ENCODE results near the gene NUP43.
"Not testable (repeated sequence)": the region's sequence is repeated elsewhere in the genome, so short reads cannot be mapped to it uniquely, and the experiment has no call there.

Gene NUP43

DNA sequence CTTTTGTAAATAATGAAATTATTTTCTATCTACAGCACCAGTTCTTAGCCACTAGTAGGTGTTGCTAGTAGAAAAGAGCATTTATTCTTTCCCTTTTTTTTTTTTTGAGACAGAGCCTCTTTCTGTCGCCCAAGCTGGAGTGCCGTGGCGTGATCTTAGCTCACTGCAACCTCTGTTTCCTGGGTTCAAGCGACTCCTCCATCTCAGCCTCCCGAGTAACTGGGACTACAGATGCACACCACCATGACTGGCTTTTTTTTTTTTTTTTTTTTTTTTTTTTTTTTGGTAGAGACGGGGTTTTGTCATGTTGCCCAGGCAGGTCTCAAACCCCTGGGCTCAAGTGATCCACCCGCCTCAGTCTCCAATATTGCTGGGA is 9.9 kb upstream of the NUP43 start:
- DNase-seq (ENCODE audit: low read depth), result no peak
- TF ChIP-seq, protein P1, sequence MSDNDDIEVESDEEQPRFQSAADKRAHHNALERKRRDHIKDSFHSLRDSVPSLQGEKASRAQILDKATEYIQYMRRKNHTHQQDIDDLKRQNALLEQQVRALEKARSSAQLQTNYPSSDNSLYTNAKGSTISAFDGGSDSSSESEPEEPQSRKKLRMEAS (IDR thresholded peaks at IDR 0.05; ENCODE audit: low read depth, low read length), result no peak
- TF ChIP-seq MYC (IDR thresholded peaks at IDR 0.05; ENCODE audit: low read depth, low read length) (no peak), POLR2A (IDR thresholded peaks at IDR 0.05; ENCODE audit: extremely low read depth, insufficient read length) (no peak)
- TF ChIP-seq, protein P2, sequence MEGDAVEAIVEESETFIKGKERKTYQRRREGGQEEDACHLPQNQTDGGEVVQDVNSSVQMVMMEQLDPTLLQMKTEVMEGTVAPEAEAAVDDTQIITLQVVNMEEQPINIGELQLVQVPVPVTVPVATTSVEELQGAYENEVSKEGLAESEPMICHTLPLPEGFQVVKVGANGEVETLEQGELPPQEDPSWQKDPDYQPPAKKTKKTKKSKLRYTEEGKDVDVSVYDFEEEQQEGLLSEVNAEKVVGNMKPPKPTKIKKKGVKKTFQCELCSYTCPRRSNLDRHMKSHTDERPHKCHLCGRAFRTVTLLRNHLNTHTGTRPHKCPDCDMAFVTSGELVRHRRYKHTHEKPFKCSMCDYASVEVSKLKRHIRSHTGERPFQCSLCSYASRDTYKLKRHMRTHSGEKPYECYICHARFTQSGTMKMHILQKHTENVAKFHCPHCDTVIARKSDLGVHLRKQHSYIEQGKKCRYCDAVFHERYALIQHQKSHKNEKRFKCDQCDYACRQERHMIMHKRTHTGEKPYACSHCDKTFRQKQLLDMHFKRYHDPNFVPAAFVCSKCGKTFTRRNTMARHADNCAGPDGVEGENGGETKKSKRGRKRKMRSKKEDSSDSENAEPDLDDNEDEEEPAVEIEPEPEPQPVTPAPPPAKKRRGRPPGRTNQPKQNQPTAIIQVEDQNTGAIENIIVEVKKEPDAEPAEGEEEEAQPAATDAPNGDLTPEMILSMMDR (IDR thresholded peaks at IDR 0.05; ENCODE audit: low read depth, low read length), result no peak
- no peak overlapping the region for H3K4me3 ChIP-seq (ENCODE audit: low read depth, low read length)

DNA sequence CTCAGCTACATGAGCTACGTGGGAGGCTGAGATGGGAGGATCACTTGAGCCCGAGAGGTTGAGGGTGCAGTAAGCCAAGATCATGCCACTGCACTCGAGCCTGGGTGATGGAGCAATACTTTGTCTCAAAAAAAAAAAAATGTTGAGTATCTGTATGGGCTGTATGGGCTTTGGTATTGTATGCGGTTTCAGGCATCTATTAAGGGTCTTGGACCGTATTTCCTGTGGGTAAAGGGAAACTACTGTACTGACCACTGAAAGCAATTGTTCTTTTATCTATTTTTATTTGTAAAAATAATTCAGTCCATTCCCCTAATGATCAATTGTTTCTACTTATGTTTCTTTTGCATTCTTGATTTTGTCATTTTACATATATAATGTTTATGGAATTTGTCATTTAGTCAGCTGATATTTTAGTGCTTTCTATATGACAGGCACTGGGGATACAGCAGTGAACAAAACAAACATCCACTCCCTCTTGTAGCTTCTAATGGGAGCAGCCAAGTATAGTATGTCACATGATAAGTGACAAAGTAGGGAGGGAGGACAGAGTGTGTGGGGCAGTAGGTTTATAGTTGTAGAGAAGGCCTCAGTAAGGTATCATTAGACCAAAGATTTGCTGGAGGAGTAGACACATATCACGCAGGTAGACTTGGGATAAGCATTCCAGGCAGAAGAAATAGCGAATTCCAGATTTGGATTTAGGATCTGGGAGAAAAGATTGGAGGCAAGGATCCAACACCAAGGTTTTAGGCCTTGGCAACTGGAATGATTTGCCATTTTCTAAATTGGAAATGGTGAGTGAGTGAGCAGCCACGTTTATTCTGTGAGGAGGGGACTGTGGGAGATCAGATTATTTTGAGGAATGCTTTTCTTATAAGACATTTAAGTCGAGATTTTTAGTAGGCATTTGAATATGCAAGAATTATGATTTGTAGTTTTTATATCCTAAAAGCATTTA is 9.3 kb upstream of the NUP43 start:
- DNase-seq (ENCODE audit: low read depth), result no peak
- TF ChIP-seq, protein P1 (IDR thresholded peaks at IDR 0.05; ENCODE audit: low read depth, low read length), result no peak
- no peak for TF ChIP-seq POLR2A (IDR thresholded peaks at IDR 0.05; ENCODE audit: extremely low read depth, insufficient read length)
- no peak for TF ChIP-seq MYC (IDR thresholded peaks at IDR 0.05; ENCODE audit: low read depth, low read length)
- TF ChIP-seq, protein P2 (IDR thresholded peaks at IDR 0.05; ENCODE audit: low read depth, low read length), result no peak
- H3K4me3 ChIP-seq (ENCODE audit: low read depth, low read length), result no peak overlapping the region

DNA sequence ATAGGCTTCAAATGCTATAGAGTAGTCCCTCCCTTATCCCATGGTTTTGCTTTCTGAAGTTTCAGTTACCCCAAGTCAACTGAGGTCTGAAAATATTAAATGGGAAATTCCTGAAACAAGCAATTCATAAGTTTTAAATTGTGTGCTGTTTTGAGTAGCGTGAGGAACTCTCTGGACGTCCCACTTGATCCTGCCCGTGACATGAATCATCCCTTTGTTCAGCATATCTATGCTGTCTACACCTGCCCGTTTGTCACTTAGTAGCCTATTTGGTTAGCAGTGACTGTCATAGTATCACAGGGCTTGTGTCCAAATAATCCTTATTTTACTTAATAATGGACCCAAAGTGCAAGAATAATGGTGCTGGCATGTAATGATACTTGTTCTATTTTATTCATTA is 8.2 kb upstream of the NUP43 start:
- DNase-seq (ENCODE audit: low read depth), result no peak
- no peak overlapping the region for H3K4me3 ChIP-seq (ENCODE audit: low read depth, low read length)
- TF ChIP-seq POLR2A (IDR thresholded peaks at IDR 0.05; ENCODE audit: extremely low read depth, insufficient read length) (no peak), MYC (IDR thresholded peaks at IDR 0.05; ENCODE audit: low read depth, low read length) (no peak)
- TF ChIP-seq, protein P1 (IDR thresholded peaks at IDR 0.05; ENCODE audit: low read depth, low read length), result no peak
- TF ChIP-seq, protein P2 (IDR thresholded peaks at IDR 0.05; ENCODE audit: low read depth, low read length), result no peak

DNA sequence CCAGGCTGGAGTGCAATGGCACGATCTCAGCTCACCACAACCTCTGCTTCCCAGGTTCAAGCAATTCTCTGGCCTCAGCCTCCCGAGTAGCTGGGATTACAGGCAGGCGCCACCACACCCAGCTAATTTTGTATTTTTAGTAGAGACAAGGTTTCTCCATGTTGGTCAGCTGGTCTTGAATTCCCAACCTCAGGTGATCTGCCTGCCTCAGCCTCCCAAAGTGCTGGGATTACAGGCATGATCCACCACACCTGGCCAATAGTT is 7.0 kb upstream of the NUP43 start:
- H3K4me3 ChIP-seq (ENCODE audit: low read depth, low read length); DNase-seq (ENCODE audit: low read depth): not testable (repeated sequence)

DNA sequence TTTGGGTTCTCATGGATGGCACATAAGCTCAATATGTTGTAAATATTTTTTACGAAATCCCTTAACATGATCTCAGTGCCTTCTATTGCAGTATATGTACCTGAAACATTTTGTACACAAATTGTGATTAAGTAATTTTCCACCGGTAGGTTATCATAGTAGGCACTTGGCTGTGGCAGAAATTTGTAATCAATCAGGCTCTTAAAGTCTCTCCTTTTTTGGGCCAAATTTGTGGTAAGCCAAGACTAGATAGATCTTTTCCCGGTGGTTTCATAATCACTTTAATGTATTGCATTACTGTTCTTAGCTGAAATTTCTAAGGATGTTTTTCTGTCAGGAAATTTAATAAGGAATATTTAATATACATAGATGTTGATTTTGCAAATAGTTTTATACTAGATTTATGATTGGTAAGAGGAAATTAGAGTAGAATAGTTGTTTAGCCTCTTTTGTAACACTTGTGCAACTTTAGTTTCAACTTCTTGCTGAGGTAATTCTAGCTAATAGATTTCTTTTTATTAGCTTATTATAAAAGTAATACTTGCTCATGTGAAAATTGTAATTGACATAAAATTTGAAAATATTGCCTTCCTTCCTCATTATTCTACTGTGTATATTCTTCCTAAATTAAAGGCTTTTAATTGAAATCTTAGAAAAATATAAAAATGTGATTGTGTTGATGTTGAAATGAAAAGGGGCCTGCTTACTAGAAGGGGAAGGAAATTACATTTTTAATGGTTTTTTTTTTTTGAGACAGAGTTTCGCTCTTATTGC is 6.5 kb upstream of the NUP43 start:
- peak; percentile 51 for DNase-seq (ENCODE audit: low read depth)
- no peak for TF ChIP-seq MYC (IDR thresholded peaks at IDR 0.05; ENCODE audit: low read depth, low read length)
- TF ChIP-seq, protein P1 (IDR thresholded peaks at IDR 0.05; ENCODE audit: low read depth, low read length), result no peak
- no peak for TF ChIP-seq POLR2A (IDR thresholded peaks at IDR 0.05; ENCODE audit: extremely low read depth, insufficient read length)
- TF ChIP-seq, protein P2 (IDR thresholded peaks at IDR 0.05; ENCODE audit: low read depth, low read length), result no peak
- peak overlapping the region; percentile 35 for H3K4me3 ChIP-seq (ENCODE audit: low read depth, low read length)

DNA sequence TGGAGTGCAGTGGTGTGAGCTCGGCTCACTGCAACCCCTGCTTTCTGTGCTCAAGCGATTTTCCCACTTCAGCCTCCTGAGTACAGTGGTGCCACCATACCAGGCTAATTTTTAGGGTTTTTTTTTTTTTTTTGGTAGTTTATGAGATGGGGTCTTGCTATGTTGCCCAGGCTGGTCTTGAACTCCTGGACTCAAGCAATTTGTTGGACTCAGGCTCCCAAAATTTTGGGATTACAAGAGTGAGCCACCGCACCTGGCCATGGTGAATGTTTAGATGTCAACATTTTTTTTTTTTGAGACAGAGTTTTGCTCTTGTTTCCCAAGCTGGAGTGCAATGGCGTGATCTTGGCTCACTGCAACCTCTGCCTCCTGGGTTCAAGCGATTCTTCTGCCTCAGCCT is 5.6 kb upstream of the NUP43 start:
- not testable (repeated sequence) for DNase-seq (ENCODE audit: low read depth); H3K4me3 ChIP-seq (ENCODE audit: low read depth, low read length)

All from NB4 (cell line).